IMR-90 (cell line): ENCODE measurements around the gene UCKL1. TPM values are rescaled to one million over a fixed set of nuclear protein-coding genes. Genes with fewer than 3 reads are reported as not detected.
A peak's percentile ranks its signal among the peaks of the same experiment; 100 is the strongest.

Experiments
- ATAC-seq: fragments of 200-7000 bp; cut with Tn5 transposase; 2 replicates; pipeline ENCODE4 v1.9.1; 2020; ENCODE audit warnings: low read depth, mild to moderate bottlenecking, moderate library complexity
- BruUV-seq: library from RNA; stranded (reverse); fragments of 400-500 nt; replicated peaks from 2 replicates; lab custom pipeline; 2021; lab: Mats Ljungman, UMichigan
- CTCF ChIA-PET: fragments of 300-600 bp; formaldehyde crosslinking; extraction: SDS; loops from one replicate; lab custom pipeline; 2021; ENCODE audit warnings: antibody characterized with exemption; lab: Yijun Ruan, JAX
- POLR2A ChIA-PET: fragments of 300-600 bp; sonication (Branson Sonifier 250); formaldehyde crosslinking; loops from one replicate; lab custom pipeline; 2022; ENCODE audit warnings: antibody characterized with exemption; ENCODE audit not compliant: unreplicated experiment; lab: Charles Lee
- DNase-seq: peaks from one replicate; pipeline ENCODE4 v3.0.0; 2013
- H2AFZ ChIP-seq: replicated peaks from 2 replicates; pipeline ENCODE3; 2013; ENCODE audit warnings: low read length, mild to moderate bottlenecking; ENCODE audit not compliant: poor library complexity
- H2AK5ac ChIP-seq: 2 replicates; pipeline ENCODE4 v1.6.1; 2013; ENCODE audit warnings: low read depth, low read length, inconsistent platforms
- H2AK9ac ChIP-seq: replicated peaks from 2 replicates; pipeline ENCODE3; 2013; ENCODE audit warnings: mild to moderate bottlenecking, low read depth, low read length, moderate library complexity; ENCODE audit not compliant: poor library complexity
- H2BK120ac ChIP-seq: 2 replicates; pipeline ENCODE4 v1.6.1; 2013; ENCODE audit warnings: low read depth, low read length, inconsistent platforms
- H2BK15ac ChIP-seq: 3 replicates; pipeline ENCODE4 v1.6.1; 2013; ENCODE audit warnings: low read depth, low read length, inconsistent platforms
- H2BK20ac ChIP-seq: 2 replicates; pipeline ENCODE4 v1.6.1; 2013; ENCODE audit warnings: low read depth, mild to moderate bottlenecking, inconsistent platforms, low read length, moderate library complexity
- H2BK5ac ChIP-seq: 2 replicates; pipeline ENCODE4 v1.6.1; 2013; ENCODE audit warnings: mild to moderate bottlenecking, low read depth, low read length, inconsistent platforms; ENCODE audit not compliant: poor library complexity, severe bottlenecking
- H3K14ac ChIP-seq: replicated peaks from 2 replicates; pipeline ENCODE4 v1.6.1; 2013; ENCODE audit warnings: low read depth, low read length, inconsistent platforms
- H3K18ac ChIP-seq: 2 replicates; pipeline ENCODE4 v1.6.1; 2013; ENCODE audit warnings: low read depth, low read length, control low read depth
- H3K23ac ChIP-seq: 2 replicates; pipeline ENCODE4 v1.6.1; 2013; ENCODE audit warnings: low read depth, low read length, inconsistent platforms
- H3K27ac ChIP-seq: 2 replicates; pipeline ENCODE4 v1.5.1; 2013; ENCODE audit warnings: mild to moderate bottlenecking, control low read depth, low read length; ENCODE audit not compliant: insufficient read depth
- H3K27me3 ChIP-seq: 2 replicates; pipeline ENCODE4 v1.6.1; 2013; ENCODE audit warnings: low read length; ENCODE audit not compliant: control insufficient read depth, insufficient read depth
- H3K36me3 ChIP-seq: 2 replicates; pipeline ENCODE4 v1.6.1; 2013; ENCODE audit warnings: low read length, mixed read lengths; ENCODE audit not compliant: control insufficient read depth, insufficient read depth
- H3K4ac ChIP-seq: 2 replicates; pipeline ENCODE4 v1.6.1; 2013; ENCODE audit warnings: low read depth, low read length, inconsistent platforms
- H3K4me1 ChIP-seq: 2 replicates; pipeline ENCODE4 v1.6.1; 2013; ENCODE audit warnings: low read length, mixed read lengths; ENCODE audit not compliant: control insufficient read depth, insufficient read depth
- H3K4me2 ChIP-seq: 2 replicates; pipeline ENCODE4 v1.6.1; 2013; ENCODE audit warnings: low read depth, mild to moderate bottlenecking, control low read depth, low read length, moderate library complexity
- H3K4me3 ChIP-seq: 2 replicates; pipeline ENCODE4 v1.5.1; 2013; ENCODE audit warnings: low read depth, mild to moderate bottlenecking, control low read depth, low read length, moderate library complexity; ENCODE audit not compliant: insufficient read depth
- H3K56ac ChIP-seq: 2 replicates; pipeline ENCODE4 v1.6.1; 2013; ENCODE audit warnings: low read length, inconsistent platforms; ENCODE audit not compliant: insufficient read depth; ENCODE audit errors: extremely low read depth
- H3K79me1 ChIP-seq, 2 experiments: 2 replicates each; pipeline ENCODE4 v1.6.1; 2013; ENCODE audit warnings: low read length in 2 of 2, inconsistent platforms in 1 of 2, low read depth in 1 of 2
- H3K9ac ChIP-seq: 2 replicates; pipeline ENCODE4 v1.6.1; 2013; ENCODE audit warnings: low read depth, low read length, control low read depth
- H3K9me1 ChIP-seq: 2 replicates; pipeline ENCODE4 v1.6.1; 2013; ENCODE audit warnings: low read length, inconsistent platforms; ENCODE audit not compliant: insufficient read depth
- H3K9me3 ChIP-seq: 2 replicates; pipeline ENCODE4 v1.6.1; 2013; ENCODE audit warnings: low read length; ENCODE audit not compliant: control insufficient read depth, insufficient read depth
- H4K20me1 ChIP-seq: 2 replicates; pipeline ENCODE4 v1.6.1; 2013; ENCODE audit warnings: low read length, inconsistent platforms; ENCODE audit not compliant: insufficient read depth
- H4K5ac ChIP-seq: 2 replicates; pipeline ENCODE4 v1.6.1; 2013; ENCODE audit warnings: mild to moderate bottlenecking, low read depth, low read length, control low read depth
- H4K8ac ChIP-seq, 2 experiments: 2 replicates each; pipeline ENCODE4 v1.6.1; 2013; ENCODE audit warnings: low read depth in 2 of 2, low read length in 2 of 2, control low read depth in 1 of 2, inconsistent platforms in 1 of 2
- H4K91ac ChIP-seq: 2 replicates; pipeline ENCODE4 v1.6.1; 2013; ENCODE audit warnings: low read depth, low read length, inconsistent platforms; ENCODE audit not compliant: insufficient read depth
- BHLHE40 ChIP-seq: fragments of 150-350 bp; IDR thresholded peaks from 2 replicates; pipeline ENCODE4 v1.6.1; 2016; ENCODE audit warnings: mild to moderate bottlenecking, low read depth, low read length
- CEBPB ChIP-seq: IDR thresholded peaks from 2 replicates; pipeline ENCODE4 v1.6.1; 2012; ENCODE audit warnings: low read depth, low read length, improper control_type of control experiment
- ELK1 ChIP-seq: fragments of 150-350 bp; IDR thresholded peaks from 2 replicates; pipeline ENCODE4 v1.6.1; 2016; ENCODE audit warnings: low read depth, mild to moderate bottlenecking, low read length, moderate library complexity, borderline replicate concordance
- FOS ChIP-seq: fragments of 150-350 bp; IDR thresholded peaks from 2 replicates; pipeline ENCODE4 v1.6.1; 2016; ENCODE audit warnings: low read depth, low read length
- MAFK ChIP-seq: IDR thresholded peaks from 2 replicates; pipeline ENCODE4 v1.6.1; 2012; ENCODE audit warnings: low read depth, low read length, improper control_type of control experiment
- NFE2L2 ChIP-seq: fragments of 150-350 bp; IDR thresholded peaks from 2 replicates; pipeline ENCODE4 v1.6.1; 2016; ENCODE audit warnings: low read depth, mild to moderate bottlenecking, low read length
- POLR2A ChIP-seq: IDR thresholded peaks from 2 replicates; pipeline ENCODE4 v1.6.1; 2012; ENCODE audit warnings: mild to moderate bottlenecking, low read depth, low read length
- RAD21 ChIP-seq: IDR thresholded peaks from 2 replicates; pipeline ENCODE4 v1.6.1; 2012; ENCODE audit warnings: low read length, improper control_type of control experiment
- RFX5 ChIP-seq: IDR thresholded peaks from 2 replicates; pipeline ENCODE4 v1.8.0; 2012; ENCODE audit warnings: low read depth, mild to moderate bottlenecking, low read length, moderate library complexity
- SMC3 ChIP-seq: fragments of 150-350 bp; IDR thresholded peaks from 2 replicates; pipeline ENCODE4 v1.6.1; 2016; ENCODE audit warnings: low read depth, mild to moderate bottlenecking, antibody characterized with exemption, low read length, moderate library complexity
- USF2 ChIP-seq: fragments of 150-350 bp; IDR thresholded peaks from 2 replicates; pipeline ENCODE4 v1.6.1; 2017; ENCODE audit warnings: mild to moderate bottlenecking, antibody characterized with exemption, low read length, low read depth
- WGBS, 2 experiments: methylation state at CpG; one replicate each; pipeline versions ENCODE4 v1.1.5 to v1.1.7; 2013; ENCODE audit warnings: missing lambda C conversion rate in 2 of 2; ENCODE audit not compliant: insufficient read length in 1 of 2; ENCODE audit errors: extremely low coverage in 2 of 2; 5-methylcytosine and 5-hydroxymethylcytosine counted together
- dilution Hi-C: fragments of 300-500 bp; cut with HindIII; formaldehyde crosslinking; loops from one replicate; pipeline ENCODE4 v1.14.3; 2018; ENCODE audit warnings: low sequenced_read_pairs; ENCODE audit not compliant: unreplicated experiment
- in situ Hi-C: fragments of 300-500 bp; cut with MboI; formaldehyde crosslinking; loops from 3 replicates; pipeline ENCODE4 v1.14.3; 2019; ENCODE audit warnings: low sequenced_read_pairs, inconsistent platforms, mixed read lengths
- intact Hi-C: fragments of 100-400 bp; cut with micrococcal nuclease; formaldehyde crosslinking; loops from 2 replicates; pipeline ENCODE4 v1.10.0; 2022
- polyA plus RNA-seq, 3 experiments: library from polyadenylated mRNA; depleted of rRNA; stranded (reverse); fragments of >200 nt; gene quantifications; 2 replicates each; pipeline ENCODE4 v1.2.3, GENCODE V29; 2012; ENCODE audit warnings: low replicate concordance in 1 of 3
- total RNA-seq: library from RNA; depleted of rRNA; stranded (reverse); fragments of >200 nt; gene quantifications from 2 replicates; pipeline ENCODE4 v1.2.3, GENCODE V29; 2012
- TF ChIP-seq, protein P1 (sequence below): conservative IDR thresholded peaks from 2 replicates; pipeline ENCODE4 v1.5.1; 2012; ENCODE audit warnings: mild to moderate bottlenecking, low read depth, low read length, improper control_type of control experiment

UCKL1 gene
- total and polyA plus RNA-seq, 2 of the 4 experiments (the other 2 are of a cell fraction) = 16.7 to 54.7 TPM

DNA sequence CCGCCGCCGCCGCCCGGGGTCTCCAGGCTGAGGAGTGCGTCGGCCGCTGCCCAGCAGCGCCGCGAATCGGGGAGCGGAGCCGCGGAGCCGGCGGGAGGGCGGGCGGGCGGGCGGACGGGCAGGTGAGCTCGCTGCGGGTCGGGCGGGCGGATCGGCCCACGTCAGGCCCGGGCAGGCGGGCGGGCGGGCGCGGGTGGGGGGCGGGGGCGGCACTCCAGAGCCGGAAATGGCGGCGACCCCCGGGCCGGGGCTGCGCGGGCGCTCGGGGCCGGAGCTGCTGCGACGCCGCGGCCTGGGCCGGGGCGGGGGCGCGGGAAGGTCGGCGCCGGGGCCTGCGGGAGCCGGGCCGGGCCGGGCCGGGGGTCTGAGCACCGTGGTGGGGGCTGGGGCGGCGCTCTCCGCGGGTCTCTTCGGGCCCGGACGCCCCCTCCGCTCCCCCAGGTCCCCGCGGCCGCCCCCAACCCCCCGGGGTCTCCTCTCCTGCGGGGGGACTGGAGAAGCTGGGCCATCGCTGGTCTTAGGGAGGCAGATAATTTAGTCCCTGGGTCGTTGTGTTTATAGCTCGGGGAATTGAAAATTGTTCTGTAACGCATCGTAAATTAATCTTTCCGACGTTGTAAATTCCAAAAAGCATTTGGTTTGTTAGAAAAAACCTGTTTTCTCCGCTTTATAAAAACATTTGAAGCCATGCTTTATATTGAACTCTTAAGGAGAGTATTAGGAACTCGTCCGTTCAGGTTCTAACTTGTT lies 60.8 kb downstream of the UCKL1 start:
- Histone ChIP-seq H3K36me3 (peaks cover 29% of the 10 kb centered on the region), H2BK5ac (peak overlapping the region; percentile 51), H3K4ac (no peak overlapping the region), H2BK20ac (no peak overlapping the region), H3K18ac (peak overlapping the region; percentile 14; the same call in 1 of the 2 replicates), H4K20me1 (peaks cover 72% of the 10 kb centered on the region), H2AFZ (peak overlapping the region; percentile 93), H3K79me1 (peaks cover 6 to 58% of the 10 kb centered on the region in 2 experiments), H3K4me2 (peak overlapping the region; percentile 84), H3K27me3 (no peaks in the 10 kb centered on the region), H2BK120ac (no peak overlapping the region), H3K23ac (peak overlapping the region; percentile 73; the same call in 1 of the 2 replicates), H3K14ac (peak overlapping the region; percentile 4; the same call in 1 of the 2 replicates), H3K4me3 (peak overlapping the region; percentile 86), H3K27ac (peak overlapping the region; percentile 29; the same call in 1 of the 2 replicates), H3K4me1 (peaks cover 14% of the 10 kb centered on the region), H2AK9ac (no peak overlapping the region), H4K8ac (no peak overlapping the region), H3K9ac (peak overlapping the region; percentile 93), H2BK15ac (no peak overlapping the region), H4K5ac (no peak overlapping the region), H2AK5ac (no peak overlapping the region), H3K9me1 (peaks cover 16% of the 10 kb centered on the region), H4K91ac (no peak overlapping the region), H3K9me3 (no peaks in the 10 kb centered on the region), H3K56ac (peak overlapping the region; percentile 64; the same call in 1 of the 2 replicates)
- TF ChIP-seq RAD21 = no peak
- no peak for TF ChIP-seq RFX5
- no peak for TF ChIP-seq BHLHE40
- TF ChIP-seq USF2 = no peak
- TF ChIP-seq, protein P1, sequence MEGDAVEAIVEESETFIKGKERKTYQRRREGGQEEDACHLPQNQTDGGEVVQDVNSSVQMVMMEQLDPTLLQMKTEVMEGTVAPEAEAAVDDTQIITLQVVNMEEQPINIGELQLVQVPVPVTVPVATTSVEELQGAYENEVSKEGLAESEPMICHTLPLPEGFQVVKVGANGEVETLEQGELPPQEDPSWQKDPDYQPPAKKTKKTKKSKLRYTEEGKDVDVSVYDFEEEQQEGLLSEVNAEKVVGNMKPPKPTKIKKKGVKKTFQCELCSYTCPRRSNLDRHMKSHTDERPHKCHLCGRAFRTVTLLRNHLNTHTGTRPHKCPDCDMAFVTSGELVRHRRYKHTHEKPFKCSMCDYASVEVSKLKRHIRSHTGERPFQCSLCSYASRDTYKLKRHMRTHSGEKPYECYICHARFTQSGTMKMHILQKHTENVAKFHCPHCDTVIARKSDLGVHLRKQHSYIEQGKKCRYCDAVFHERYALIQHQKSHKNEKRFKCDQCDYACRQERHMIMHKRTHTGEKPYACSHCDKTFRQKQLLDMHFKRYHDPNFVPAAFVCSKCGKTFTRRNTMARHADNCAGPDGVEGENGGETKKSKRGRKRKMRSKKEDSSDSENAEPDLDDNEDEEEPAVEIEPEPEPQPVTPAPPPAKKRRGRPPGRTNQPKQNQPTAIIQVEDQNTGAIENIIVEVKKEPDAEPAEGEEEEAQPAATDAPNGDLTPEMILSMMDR = no peak
- no peak for TF ChIP-seq FOS
- TF ChIP-seq CEBPB = no peak
- no peak for TF ChIP-seq NFE2L2
- no peak for TF ChIP-seq POLR2A
- no peak for TF ChIP-seq MAFK
- no peak for TF ChIP-seq SMC3
- no peak for TF ChIP-seq ELK1
- ChIA-PET CTCF (interaction anchor here (0.7 to 1.0 kb wide), 2 partner anchors 20 to 358 kb away, joined by 3 read pairs; no protein-coding TSS in a partner anchor), POLR2A (interaction anchor here (0.7 kb wide), 1 partner anchor 16 kb away, joined by 3 read pairs; no protein-coding TSS in a partner anchor)
- dilution Hi-C loops = no loop called here
- ATAC-seq (no peak; the same call in 1 of the 2 replicates), DNase-seq (no peak)
- no TSS peak for BruUV-seq
- 0% methylated on average over 2 of the region's 87 CpGs; no CpG with 5 or more reads in 1 of the 2 experiments for WGBS, 2 experiments
- intact Hi-C loops = no loop called here
- in situ Hi-C loops = no loop called here
